HepG2 (cell line): Measurements from ENCODE around the gene IQUB.

ENCODE experiments used
- MYNN ChIP-seq: sonication (generic); formaldehyde crosslinking; IDR thresholded peaks from 2 replicates; pipeline ENCODE4 v1.4.0; 2020; ENCODE audit warnings: mild to moderate bottlenecking, low read depth, missing genetic modification reagents
- PHF5A ChIP-seq: IDR thresholded peaks from one replicate; pipeline ENCODE4 v1.6.1; 2018; ENCODE audit warnings: low read depth, missing genetic modification reagents; ENCODE audit not compliant: unreplicated experiment

DNA sequence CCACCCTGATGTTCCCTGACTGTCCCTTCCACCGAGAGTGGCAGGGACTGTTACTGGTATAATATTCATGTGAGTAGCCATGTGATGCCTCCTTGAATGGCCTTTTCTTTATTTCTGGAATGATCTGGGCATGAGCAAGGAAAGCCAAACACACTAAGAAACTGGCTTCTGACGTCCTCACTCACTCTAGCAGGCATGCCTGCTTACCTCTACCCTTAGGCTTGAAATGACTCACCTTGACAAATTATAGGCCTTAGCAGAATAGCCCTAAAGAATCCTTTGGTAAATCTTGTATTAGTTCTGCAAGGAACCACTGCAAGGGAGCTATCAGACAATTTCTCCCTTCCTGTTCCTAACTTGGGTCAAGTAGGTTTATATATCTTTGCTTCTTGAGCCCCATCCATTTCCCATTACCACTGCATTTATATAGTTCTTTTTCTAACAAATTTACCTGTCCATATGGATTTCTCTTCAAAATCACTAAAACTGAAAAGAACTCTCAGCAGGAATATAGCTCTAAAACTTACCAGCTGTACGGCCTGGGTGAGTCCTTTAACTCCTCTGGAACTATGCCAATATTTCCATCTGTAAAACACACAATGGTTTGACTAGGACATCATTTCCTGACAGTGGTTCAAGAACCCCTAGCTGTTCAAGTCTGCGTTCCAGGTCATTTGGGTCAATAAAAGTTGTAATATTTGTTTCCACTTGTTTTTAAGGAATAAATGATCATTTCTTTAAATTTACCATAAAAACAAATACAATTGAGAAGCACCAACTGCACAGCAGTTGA lies 36.2 kb upstream of the IQUB start:
- TF ChIP-seq MYNN (CRISPR knock-in tag) (no peak), PHF5A (CRISPR knock-in tag) (no peak)
